HG02759 (cell line): Measurements from ENCODE around the gene MAMSTR.
"Not testable (repeated sequence)": the region's sequence is repeated elsewhere in the genome, so short reads cannot be mapped to it uniquely, and the experiment has no call there.

Experiments used
- ATAC-seq: cut with Tn5 transposase; IDR thresholded peaks from one replicate; pipeline ENCODE4 v1.9.1; 2021; ENCODE audit warnings: mild to moderate bottlenecking, moderate library complexity; ENCODE audit not compliant: unreplicated experiment

Gene MAMSTR

DNA sequence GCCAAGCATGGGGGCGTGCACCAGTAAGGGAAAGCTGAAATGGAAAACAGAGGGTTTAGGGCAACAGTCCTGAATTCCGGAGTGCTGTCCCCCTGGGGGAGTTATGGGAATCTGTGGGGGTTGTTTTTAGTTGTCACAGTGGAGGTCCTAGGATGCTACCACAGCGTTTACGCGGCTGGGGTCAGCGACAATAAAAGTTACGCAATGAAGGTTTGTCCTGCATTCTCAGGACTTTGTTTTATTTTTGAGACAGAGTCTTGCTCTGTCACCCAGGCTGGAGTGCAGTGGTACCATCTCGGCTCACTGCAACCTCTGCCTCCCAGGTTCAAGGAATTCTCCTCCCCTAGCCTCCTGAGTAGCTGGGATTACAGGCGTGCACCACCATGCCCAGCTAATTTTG lies 25.9 kb downstream of the MAMSTR start:
- not testable (repeated sequence) for ATAC-seq

GRCh38 chr19:48689449-48689848 lies 30.1 kb downstream of the MAMSTR start:
- ATAC-seq: no peak

- no peak for ATAC-seq
Observed at GRCh38 chr19:48687776-48688175, 31.7 kb downstream of the MAMSTR start.

DNA sequence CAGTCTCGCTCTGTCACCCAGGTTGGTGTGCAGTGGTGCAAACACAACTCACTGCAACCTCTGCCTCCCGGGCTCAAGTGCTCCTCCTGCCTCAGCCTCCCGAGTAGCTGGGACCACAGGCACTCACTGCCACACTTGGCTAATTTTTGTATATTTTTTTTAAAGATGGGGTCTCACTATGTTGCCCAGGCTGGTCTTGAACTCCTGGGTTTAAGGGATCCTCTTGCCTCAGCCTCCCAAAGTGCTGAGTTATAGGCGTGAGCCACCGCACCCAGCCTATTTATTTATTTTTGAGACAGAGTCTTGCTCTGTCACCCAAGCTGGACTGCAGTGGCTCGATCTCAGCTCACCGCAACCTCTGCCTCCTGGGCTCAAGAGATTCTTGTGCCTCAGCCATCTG lies 32.9 kb downstream of the MAMSTR start:
- ATAC-seq: not testable (repeated sequence)

- no peak for ATAC-seq
Observed at GRCh38 chr19:48686088-48686487, 33.4 kb downstream of the MAMSTR start.

GRCh38 chr19:48685583-48685982 lies 33.9 kb downstream of the MAMSTR start:
- ATAC-seq: no peak

GRCh38 chr19:48683349-48683748 lies 36.2 kb downstream of the MAMSTR start:
- ATAC-seq: no peak

DNA sequence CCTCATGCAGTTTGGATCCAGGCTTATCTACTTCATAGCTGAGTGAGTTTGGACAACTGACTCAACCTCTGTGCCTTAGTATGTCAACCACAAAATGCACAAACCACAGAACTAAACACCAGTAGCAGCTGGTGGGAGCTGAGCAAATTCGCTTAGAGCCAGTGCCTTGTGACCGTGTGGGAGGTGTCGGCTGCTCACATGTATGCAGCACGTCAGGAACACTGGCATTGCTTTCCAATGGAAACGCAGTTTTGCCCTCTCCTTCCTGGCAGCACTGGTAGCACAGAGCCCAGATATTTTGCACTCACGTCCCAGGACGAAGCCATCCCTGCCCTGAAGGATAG lies 38.4 kb downstream of the MAMSTR start:
- no peak for ATAC-seq

DNA sequence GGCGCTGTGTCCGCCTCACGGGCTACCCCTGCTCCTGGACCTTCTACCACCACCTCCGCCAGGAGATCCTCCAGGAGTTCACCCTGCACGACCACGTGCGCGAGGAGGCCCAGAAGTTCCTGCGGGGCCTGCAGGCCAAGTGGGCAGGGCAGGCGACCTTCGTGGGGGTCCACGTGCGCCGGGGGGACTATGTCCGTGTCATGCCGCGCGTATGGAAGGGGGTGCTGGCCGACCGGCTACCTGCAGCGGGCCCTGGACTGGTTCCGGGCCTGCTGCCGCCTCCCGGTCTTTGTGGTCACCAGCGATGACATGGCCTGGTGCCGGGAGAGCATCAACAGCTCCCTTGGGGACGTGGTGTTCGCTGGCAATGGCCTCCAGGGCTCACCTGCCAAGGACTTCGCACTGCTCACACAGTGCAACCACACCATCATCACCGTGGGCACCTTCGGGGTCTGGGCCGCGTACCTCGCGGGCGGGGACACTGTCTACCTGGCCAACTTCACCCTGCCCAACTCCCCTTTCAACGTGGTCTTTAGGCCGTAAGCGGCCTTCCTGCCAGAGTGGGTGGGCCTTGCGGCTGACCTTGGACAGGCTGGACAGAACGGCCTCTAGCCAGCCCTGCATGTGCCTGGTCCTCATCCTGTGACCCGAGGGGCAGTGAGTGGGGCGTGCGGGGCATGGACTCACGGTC lies 38.9 kb downstream of the MAMSTR start:
- no peak for ATAC-seq

DNA sequence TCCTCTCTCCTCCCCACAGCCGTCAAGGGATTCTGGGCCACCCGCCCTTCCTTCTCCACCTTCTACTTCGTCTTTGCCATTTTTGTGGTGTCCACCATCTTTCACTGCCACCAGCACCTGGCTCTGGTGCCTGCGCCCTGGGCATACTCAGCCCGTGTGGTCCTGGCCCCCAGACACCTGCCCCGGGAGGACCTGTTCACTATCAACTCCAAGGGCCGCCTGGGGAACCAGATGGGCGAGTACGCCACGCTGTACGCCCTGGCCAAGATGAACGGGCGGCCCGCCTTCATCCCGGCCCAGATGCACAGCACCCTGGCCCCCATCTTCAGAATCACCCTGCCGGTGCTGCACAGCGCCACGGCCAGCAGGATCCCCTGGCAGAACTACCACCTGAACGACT lies 39.5 kb downstream of the MAMSTR start:
- ATAC-seq: not testable (repeated sequence)

GRCh38 chr19:48678201-48678600 lies 41.3 kb downstream of the MAMSTR start:
- ATAC-seq: no peak

GRCh38 chr19:48676887-48677286 lies 42.6 kb downstream of the MAMSTR start:
- ATAC-seq: no peak

DNA sequence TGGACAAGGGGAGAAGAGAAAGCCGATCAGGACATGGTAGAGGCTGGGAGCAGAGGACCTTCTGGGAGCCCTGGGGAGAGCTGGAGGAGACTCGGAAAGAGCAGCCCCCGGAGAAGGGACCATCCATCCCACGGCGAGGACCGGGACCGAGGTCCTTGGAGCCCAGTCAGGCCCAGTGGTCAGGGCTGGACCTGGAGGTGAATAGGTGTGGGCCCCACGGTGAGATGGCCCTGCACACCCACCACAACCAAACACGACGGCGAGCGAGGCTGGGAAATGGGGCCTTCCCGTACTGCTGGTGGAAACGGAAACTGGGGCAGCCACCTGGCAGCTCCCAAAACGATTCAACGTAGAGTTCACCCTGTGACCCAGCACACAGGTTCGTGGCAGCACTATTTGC lies 43.0 kb downstream of the MAMSTR start:
- no peak for ATAC-seq

- ATAC-seq: no peak
Observed at GRCh38 chr19:48674921-48675824, 44.4 kb downstream of the MAMSTR start.

DNA sequence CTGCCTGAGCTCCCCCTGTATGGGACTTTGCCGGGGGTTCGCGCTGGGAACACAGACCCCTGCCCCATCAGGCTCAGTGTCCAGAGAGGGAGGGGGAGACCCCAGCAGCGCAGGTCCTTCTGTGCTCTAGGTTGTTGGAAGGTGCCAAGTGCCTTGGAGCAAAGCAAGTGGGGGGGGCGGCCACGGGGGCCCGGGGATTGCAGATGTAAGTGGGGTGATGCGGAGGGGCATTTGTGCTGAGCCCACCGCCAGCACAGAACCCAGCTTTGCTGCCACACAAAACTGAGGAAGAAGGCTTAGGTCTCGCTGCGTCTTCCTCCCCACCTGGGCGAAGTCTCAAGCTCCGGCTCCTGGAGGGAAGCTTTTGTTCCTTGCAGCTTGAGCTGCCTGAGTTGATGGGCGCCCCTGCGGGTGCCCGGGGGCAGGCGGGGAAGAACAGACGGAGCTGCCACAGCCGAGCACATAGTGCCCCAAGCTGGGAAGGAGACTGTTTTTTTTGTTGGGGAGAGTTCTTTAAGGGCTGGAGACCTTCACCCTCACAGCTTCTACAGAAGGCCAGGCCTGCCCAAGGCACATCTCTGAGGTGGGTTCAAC lies 45.2 kb downstream of the MAMSTR start:
- ATAC-seq: no peak

DNA sequence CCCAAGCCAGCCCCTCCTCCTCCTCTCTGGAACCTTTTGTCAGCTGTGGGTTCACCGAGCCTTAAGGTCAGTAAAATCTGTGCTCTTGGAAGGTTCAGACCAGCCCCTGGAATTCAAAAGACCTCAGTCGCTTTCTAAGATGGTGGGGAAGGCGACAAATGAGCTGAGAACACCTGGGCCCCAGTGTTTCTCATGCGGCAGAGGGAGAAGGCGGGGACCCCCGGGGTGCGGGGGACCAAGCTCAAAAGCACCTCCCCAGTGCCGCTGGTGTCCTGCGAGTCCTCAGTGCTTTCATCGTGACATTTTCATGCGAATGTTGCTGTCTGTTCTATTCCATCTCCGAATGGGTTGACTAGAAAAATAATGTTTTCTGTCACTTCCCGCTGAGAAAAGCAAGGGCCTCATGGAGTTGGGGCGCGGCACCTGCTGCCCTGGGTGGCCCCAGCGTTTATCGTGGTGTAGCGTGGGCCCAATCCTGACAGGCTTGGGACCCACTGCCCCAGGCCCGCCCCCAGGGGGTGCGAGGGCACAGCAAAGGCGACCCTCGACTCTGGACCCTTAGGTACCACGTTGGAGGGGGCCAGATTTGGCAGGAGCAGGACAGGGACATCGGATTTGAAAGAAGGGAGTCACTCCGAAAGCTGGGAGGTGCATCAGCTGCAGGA lies 46.0 kb downstream of the MAMSTR start:
- no peak for ATAC-seq

DNA sequence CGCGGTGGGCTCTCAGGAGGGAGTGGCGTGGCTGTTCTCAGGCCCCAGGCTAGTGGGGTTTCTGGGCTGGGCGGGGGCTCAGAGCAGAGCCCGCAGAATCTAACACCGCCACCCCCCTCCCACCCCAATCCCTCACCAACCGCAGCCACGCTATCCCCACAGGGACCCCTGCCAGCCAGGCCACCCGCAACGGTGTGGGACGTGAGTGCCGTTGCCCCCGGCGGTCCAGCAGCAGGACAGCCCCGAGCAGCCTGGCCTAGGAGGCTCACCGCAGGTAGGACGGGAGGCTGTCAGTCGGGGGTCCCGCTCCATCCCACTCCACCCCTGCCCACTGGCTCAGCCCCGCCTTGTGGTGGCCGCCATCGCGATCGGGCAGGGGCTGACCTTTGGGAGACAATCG lies 46.5 kb downstream of the MAMSTR start, which contains the start of gene NTN5:
Gene NTN5, minus strand, starts transcription at position 24 of the 400 bp plus-strand sequence. CDS start 2,031 bp downstream, outside the sequence.
- no peak for ATAC-seq

- ATAC-seq: no peak
Observed at GRCh38 chr19:48671446-48671995, 48.0 kb downstream of the MAMSTR start.

- no peak for ATAC-seq
Observed at GRCh38 chr19:48670699-48671445, 48.7 kb downstream of the MAMSTR start.
